Stimulated activated CD4-positive, alpha-beta T cell treated with anti-CD3 and anti-CD28 coated beads, Interleukin-1b, Interleukin-23, amount 100 ng/mL, for 1 hour (primary cell): ENCODE results near the gene SPG11.

ENCODE experiments used
- DNase-seq, 2 donors: peaks; one replicate each; pipeline ENCODE4 v3.0.0-alpha.2; 2020; ENCODE audit warnings: low read depth in 2 of 2

Gene SPG11

GRCh38 chr15:44519537-44519936 is 143.9 kb downstream of the SPG11 start:
- DNase-seq, result no peak

GRCh38 chr15:44516436-44516835 is 147.0 kb downstream of the SPG11 start:
- no peak for DNase-seq
